ENCODE measurements around the gene BTF3. TPM values are rescaled to one million over a fixed set of nuclear protein-coding genes. Genes with fewer than 3 reads are reported as not detected.

The BTF3 gene
- total RNA-seq, 4 donors from 2014 or later, result 407 to 480 (median 449) TPM

DNA sequence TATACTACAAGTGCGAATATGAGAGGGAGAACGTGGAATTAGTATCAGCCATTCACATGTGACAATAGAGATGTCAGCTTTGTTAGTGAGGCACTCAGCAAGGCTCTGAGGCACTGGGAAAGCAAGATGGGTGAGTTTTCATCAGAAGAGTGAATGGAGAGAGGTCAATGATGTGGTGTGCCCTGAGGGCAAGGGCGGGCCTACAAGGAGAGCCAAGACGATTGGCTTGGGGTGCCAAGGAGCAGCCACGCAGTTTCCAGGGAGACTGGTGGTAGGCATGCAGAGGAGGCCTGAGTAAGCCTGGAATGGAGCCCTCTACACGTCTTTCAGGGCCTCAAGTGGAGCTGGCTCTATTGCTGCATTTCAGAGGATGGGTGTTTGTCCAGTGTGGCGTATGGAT lies 24.7 kb downstream of the BTF3 start:
- ATAC-seq (ENCODE audit: low FRiP score) (no peak), DNase-seq (ENCODE audit: low spot score) (no peak)
- TF ChIP-seq, protein P1, sequence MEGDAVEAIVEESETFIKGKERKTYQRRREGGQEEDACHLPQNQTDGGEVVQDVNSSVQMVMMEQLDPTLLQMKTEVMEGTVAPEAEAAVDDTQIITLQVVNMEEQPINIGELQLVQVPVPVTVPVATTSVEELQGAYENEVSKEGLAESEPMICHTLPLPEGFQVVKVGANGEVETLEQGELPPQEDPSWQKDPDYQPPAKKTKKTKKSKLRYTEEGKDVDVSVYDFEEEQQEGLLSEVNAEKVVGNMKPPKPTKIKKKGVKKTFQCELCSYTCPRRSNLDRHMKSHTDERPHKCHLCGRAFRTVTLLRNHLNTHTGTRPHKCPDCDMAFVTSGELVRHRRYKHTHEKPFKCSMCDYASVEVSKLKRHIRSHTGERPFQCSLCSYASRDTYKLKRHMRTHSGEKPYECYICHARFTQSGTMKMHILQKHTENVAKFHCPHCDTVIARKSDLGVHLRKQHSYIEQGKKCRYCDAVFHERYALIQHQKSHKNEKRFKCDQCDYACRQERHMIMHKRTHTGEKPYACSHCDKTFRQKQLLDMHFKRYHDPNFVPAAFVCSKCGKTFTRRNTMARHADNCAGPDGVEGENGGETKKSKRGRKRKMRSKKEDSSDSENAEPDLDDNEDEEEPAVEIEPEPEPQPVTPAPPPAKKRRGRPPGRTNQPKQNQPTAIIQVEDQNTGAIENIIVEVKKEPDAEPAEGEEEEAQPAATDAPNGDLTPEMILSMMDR (IDR thresholded peaks at IDR 0.05), result no peak

DNA sequence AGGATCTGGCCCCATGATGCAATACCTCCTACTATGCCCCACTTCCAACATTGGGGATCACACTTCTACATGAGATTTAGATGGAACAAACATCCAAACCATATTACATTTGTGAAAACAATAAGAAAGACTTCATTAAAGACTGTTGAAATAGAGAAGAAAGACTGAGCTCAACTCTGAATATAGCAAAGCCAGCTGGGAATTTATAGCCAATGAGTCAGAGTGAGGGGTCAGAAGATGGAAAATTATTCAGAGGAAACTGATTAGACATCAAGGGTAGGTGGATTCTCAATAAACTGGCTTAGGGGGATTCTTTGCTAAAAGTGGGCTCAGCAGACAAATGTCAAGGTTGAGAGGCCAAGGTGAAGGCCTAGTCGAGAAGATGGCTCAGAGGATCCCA lies 25.6 kb downstream of the BTF3 start:
- DNase-seq (ENCODE audit: low spot score), result no peak
- TF ChIP-seq, protein P1 (IDR thresholded peaks at IDR 0.05), result no peak

DNA sequence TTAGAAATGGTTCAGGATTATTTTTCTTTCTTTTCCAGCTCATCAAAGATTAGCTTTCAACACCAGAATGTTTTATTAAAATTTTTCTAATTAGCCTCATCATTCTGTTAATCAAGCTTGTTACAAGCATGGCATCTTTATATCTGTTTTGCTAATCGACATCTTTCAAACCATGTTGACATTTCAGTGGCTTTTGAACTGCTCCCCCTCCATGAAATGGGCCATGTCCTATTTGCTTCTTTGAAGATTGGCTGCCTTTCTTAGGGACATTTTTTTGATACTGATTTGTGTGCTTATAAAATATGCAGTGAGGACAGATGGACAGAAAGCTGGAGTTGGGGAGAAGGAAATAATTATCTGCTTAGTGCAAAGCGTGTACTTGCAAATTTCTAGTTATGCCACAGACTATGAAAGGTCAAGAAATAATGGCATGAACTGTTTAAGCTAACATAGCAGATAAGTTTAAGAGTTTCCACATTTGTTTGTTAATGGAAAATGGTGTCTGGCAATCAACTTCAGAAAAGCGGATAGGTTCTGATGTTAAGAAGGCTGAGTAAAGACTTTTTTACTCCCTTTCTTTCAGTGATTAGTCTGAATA lies 27.5 kb downstream of the BTF3 start:
- DNase-seq (ENCODE audit: low spot score) (no peak), ATAC-seq (ENCODE audit: low FRiP score) (no peak)
- TF ChIP-seq, protein P1 (IDR thresholded peaks at IDR 0.05), result no peak

More for the DNA sequence above, 25.6 kb downstream of the BTF3 start:
- no peak for ATAC-seq (ENCODE audit: low FRiP score)

DNA sequence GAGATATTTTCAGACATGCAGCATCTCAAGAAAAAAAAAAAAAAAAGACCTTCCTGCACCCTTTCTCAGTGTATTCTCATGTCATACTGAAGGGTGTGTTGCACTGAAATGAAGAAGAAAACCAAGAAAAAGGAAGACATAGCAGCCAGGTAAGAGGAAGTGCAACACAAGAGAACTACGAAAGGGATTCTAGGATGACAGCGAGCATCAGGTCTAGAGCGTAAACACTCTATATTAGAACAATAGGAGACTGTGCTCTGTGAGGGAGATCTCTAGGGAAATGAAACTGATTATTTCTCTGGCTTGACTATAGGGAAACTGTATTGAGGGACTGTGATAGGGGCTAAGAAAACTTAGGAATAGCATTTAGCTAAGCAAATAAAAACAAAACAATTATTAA lies 30.0 kb downstream of the BTF3 start:
- TF ChIP-seq, protein P1 (IDR thresholded peaks at IDR 0.05), result no peak
- ATAC-seq (ENCODE audit: low FRiP score) (no peak), DNase-seq (ENCODE audit: low spot score) (no peak)

DNA sequence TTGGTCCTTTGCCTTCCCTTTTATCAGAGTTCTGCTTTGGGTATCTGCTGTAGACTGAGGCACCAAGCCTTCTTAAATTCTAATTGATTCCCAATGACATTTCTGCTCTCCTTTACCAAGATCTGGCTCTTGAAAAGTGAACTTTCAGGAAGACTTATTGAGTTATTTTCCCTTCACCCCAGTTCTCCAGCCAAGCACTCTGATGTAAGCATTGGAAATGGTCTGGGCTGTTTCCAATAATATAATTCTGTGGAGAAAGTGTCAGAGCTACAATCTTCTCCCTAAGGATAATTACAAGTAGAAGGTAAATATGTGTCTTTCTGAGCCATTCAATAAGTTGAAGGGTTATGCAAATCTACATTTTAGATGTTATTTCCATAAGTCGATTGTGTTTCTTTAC lies 30.8 kb downstream of the BTF3 start:
- DNase-seq (ENCODE audit: low spot score) (no peak), ATAC-seq (ENCODE audit: low FRiP score) (no peak)
- TF ChIP-seq, protein P1 (IDR thresholded peaks at IDR 0.05), result no peak

DNA sequence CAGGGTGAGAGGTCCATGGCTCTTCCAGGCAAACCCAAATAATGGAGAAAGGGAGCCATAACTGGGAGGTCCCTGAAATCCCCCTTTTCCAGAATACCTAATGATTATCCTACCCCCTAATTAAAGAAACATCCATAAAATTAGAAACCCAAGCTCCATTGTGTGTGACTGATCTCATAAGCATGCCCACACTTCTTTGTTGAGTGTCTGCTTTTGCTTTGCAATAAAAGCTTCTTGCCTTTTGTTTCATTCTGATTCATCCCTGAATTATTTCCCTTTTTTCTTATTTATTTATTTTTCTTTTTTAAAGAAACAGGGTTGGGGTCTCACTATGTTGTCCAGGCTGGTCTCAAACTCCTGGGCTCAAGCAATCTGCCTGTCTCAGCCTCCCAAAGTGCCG lies 33.1 kb downstream of the BTF3 start:
- TF ChIP-seq, protein P1 (IDR thresholded peaks at IDR 0.05), result no peak
- no peak for DNase-seq (ENCODE audit: low spot score)
- ATAC-seq (ENCODE audit: low FRiP score), result no peak

DNA sequence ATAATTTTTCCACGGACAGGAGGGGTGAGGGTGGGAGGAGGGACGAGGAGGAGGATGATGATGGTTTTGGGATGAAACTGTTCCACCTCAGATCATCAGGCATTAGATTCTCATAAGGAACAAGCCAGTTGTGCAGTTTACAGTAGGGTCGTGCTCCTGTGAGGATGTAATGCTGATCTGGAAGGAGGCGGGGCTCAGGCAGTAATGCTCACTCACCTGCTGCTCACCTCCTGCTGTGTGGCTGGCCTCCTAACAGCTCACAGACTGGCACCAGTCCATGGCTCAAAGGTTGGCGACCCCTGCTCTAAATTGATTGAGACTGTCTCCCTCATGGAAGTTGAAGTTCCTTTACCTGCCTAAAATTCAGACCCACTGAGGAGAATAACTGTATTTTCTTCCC lies 34.0 kb downstream of the BTF3 start:
- ATAC-seq (ENCODE audit: low FRiP score) (no peak), DNase-seq (ENCODE audit: low spot score) (no peak)
- TF ChIP-seq, protein P1 (IDR thresholded peaks at IDR 0.05), result no peak

Data from omental fat pad (tissue), 4 donors.